GM19099 (cell line): ENCODE results near the gene SEC16A.

ENCODE experiments used
- POLR2A ChIP-seq: IDR thresholded peaks from 3 replicates; pipeline ENCODE4 v1.6.1; 2011; ENCODE audit warnings: low read depth; ENCODE audit not compliant: insufficient read length; ENCODE audit errors: extremely low read depth

Gene SEC16A

GRCh38 chr9:136409557-136410455 lies 73.0 kb downstream of the SEC16A start:
- TF ChIP-seq POLR2A = no peak

GRCh38 chr9:136407911-136408310 lies 74.9 kb downstream of the SEC16A start:
- no peak for TF ChIP-seq POLR2A

GRCh38 chr9:136405481-136405880 lies 77.4 kb downstream of the SEC16A start:
- TF ChIP-seq POLR2A = no peak

- no peak for TF ChIP-seq POLR2A
These were observed 78.1 kb downstream of the SEC16A start for GRCh38 chr9:136404801-136405136.

- no peak for TF ChIP-seq POLR2A
These were observed 78.7 kb downstream of the SEC16A start for GRCh38 chr9:136403915-136404800.

GRCh38 chr9:136403538-136403914 lies 79.3 kb downstream of the SEC16A start:
- peak; percentile 32 for TF ChIP-seq POLR2A

- no peak for TF ChIP-seq POLR2A
These were observed 80.8 kb downstream of the SEC16A start for GRCh38 chr9:136402067-136402466.

- no peak for TF ChIP-seq POLR2A
These were observed 81.5 kb downstream of the SEC16A start for GRCh38 chr9:136401173-136401922.

- TF ChIP-seq POLR2A = peak; percentile 89
These were observed 82.6 kb downstream of the SEC16A start, which contains the start of gene SNAPC4 for GRCh38 chr9:136400038-136400834. Gene SNAPC4 (minus strand): TSS chr9:136400170. CDS start chr9:136398428, 1,742 bp downstream.

- TF ChIP-seq POLR2A = no peak
These were observed 83.4 kb downstream of the SEC16A start for GRCh38 chr9:136399176-136400037.

- TF ChIP-seq POLR2A = no peak
These were observed 84.6 kb downstream of the SEC16A start for GRCh38 chr9:136398286-136398685.

- TF ChIP-seq POLR2A = no peak
These were observed 85.2 kb downstream of the SEC16A start for GRCh38 chr9:136397643-136398042.

- TF ChIP-seq POLR2A = no peak
These were observed 86.7 kb downstream of the SEC16A start for GRCh38 chr9:136396219-136396515.
